HUES48 (cell line): ENCODE data around the gene IDUA.
"Not testable (repeated sequence)": the region's sequence is repeated elsewhere in the genome, so short reads cannot be mapped to it uniquely, and the experiment has no call there.

Experiments used
- H3K27ac ChIP-seq: one replicate; pipeline ENCODE4 v1.7.0; 2013; ENCODE audit warnings: low read depth, low read length, inconsistent platforms
- H3K27me3 ChIP-seq: 2 replicates; pipeline ENCODE4 v1.6.1; 2013; ENCODE audit warnings: mild to moderate bottlenecking, low read length; ENCODE audit not compliant: control insufficient read depth, insufficient read depth
- H3K36me3 ChIP-seq: 2 replicates; pipeline ENCODE4 v1.6.1; 2013; ENCODE audit warnings: low read length; ENCODE audit not compliant: control insufficient read depth, insufficient read depth
- H3K4me1 ChIP-seq: 2 replicates; pipeline ENCODE4 v1.6.1; 2013; ENCODE audit warnings: mild to moderate bottlenecking, low read length; ENCODE audit not compliant: control insufficient read depth, insufficient read depth
- H3K4me3 ChIP-seq: 2 replicates; pipeline ENCODE4 v1.5.1; 2013; ENCODE audit warnings: mild to moderate bottlenecking, low read depth, low read length
- H3K9ac ChIP-seq: 2 replicates; pipeline ENCODE4 v1.6.1; 2013; ENCODE audit warnings: mild to moderate bottlenecking, low read depth, low read length, moderate library complexity
- H3K9me3 ChIP-seq: 2 replicates; pipeline ENCODE4 v1.6.1; 2013; ENCODE audit warnings: low read length; ENCODE audit not compliant: control insufficient read depth, insufficient read depth

IDUA gene

GRCh38 chr4:1041147-1041935, 54.5 kb downstream of the IDUA start:
- peaks cover 23% of the 10 kb centered on the region; the same call in 1 of the 2 replicates for H3K27me3 ChIP-seq
- no peaks in the 10 kb centered on the region for H3K36me3 ChIP-seq
- H3K4me1 ChIP-seq, result peaks cover 5% of the 10 kb centered on the region; the same call in 1 of the 2 replicates
- no peak overlapping the region for H3K9ac ChIP-seq
- peak overlapping the region; percentile 40 for H3K27ac ChIP-seq
- no peak overlapping the region for H3K4me3 ChIP-seq
- H3K9me3 ChIP-seq, result no peaks in the 10 kb centered on the region

- Histone ChIP-seq H3K4me3 (no peak overlapping the region), H3K27ac (peak overlapping the region; percentile 40), H3K9me3 (no peaks in the 10 kb centered on the region), H3K9ac (no peak overlapping the region), H3K36me3 (no peaks in the 10 kb centered on the region), H3K27me3 (peaks cover 23% of the 10 kb centered on the region; the same call in 1 of the 2 replicates), H3K4me1 (peaks cover 5% of the 10 kb centered on the region; the same call in 1 of the 2 replicates)
These were observed 55.1 kb downstream of the IDUA start for GRCh38 chr4:1041936-1042330.

GRCh38 chr4:1042352-1043055, 55.7 kb downstream of the IDUA start:
- Histone ChIP-seq H3K36me3 (no peaks in the 10 kb centered on the region), H3K9me3 (no peaks in the 10 kb centered on the region), H3K4me1 (peaks cover 5% of the 10 kb centered on the region; the same call in 1 of the 2 replicates), H3K27me3 (peaks cover 23% of the 10 kb centered on the region; the same call in 1 of the 2 replicates), H3K4me3 (no peak overlapping the region), H3K9ac (no peak overlapping the region), H3K27ac (no peak overlapping the region)

- H3K9ac ChIP-seq, result no peak overlapping the region
- H3K9me3 ChIP-seq, result no peaks in the 10 kb centered on the region
- H3K4me1 ChIP-seq, result peaks cover 5% of the 10 kb centered on the region; the same call in 1 of the 2 replicates
- no peak overlapping the region for H3K4me3 ChIP-seq
- peaks cover 23% of the 10 kb centered on the region; the same call in 1 of the 2 replicates for H3K27me3 ChIP-seq
- H3K27ac ChIP-seq, result peak overlapping the region; percentile 78
- no peaks in the 10 kb centered on the region for H3K36me3 ChIP-seq
These were observed 56.3 kb downstream of the IDUA start for GRCh38 chr4:1043162-1043561.

GRCh38 chr4:1043651-1044468, 57.0 kb downstream of the IDUA start:
- H3K27ac ChIP-seq, result peak overlapping the region; percentile 82
- H3K9me3 ChIP-seq, result no peaks in the 10 kb centered on the region
- H3K9ac ChIP-seq, result no peak overlapping the region; the same call in 1 of the 2 replicates
- peaks cover 5% of the 10 kb centered on the region; the same call in 1 of the 2 replicates for H3K4me1 ChIP-seq
- no peaks in the 10 kb centered on the region for H3K36me3 ChIP-seq
- no peak overlapping the region for H3K4me3 ChIP-seq
- peaks cover 23% of the 10 kb centered on the region; the same call in 1 of the 2 replicates for H3K27me3 ChIP-seq

GRCh38 chr4:1044469-1045192, 57.8 kb downstream of the IDUA start:
- Histone ChIP-seq H3K9me3 (no peaks in the 10 kb centered on the region), H3K9ac (no peak overlapping the region; the same call in 1 of the 2 replicates), H3K4me3 (no peak overlapping the region), H3K4me1 (peaks cover 5% of the 10 kb centered on the region; the same call in 1 of the 2 replicates), H3K27me3 (peaks cover 23% of the 10 kb centered on the region; the same call in 1 of the 2 replicates), H3K36me3 (no peaks in the 10 kb centered on the region), H3K27ac (peak overlapping the region; percentile 82)

- Histone ChIP-seq H3K9me3 (no peaks in the 10 kb centered on the region), H3K27me3 (peaks cover 23% of the 10 kb centered on the region; the same call in 1 of the 2 replicates), H3K36me3 (no peaks in the 10 kb centered on the region), H3K27ac (no peak overlapping the region), H3K4me3 (no peak overlapping the region), H3K9ac (no peak overlapping the region), H3K4me1 (peaks cover 5% of the 10 kb centered on the region; the same call in 1 of the 2 replicates)
These were observed 58.4 kb downstream of the IDUA start for GRCh38 chr4:1045193-1045594.

GRCh38 chr4:1045595-1046201, 58.9 kb downstream of the IDUA start:
- peaks cover 23% of the 10 kb centered on the region; the same call in 1 of the 2 replicates for H3K27me3 ChIP-seq
- H3K9ac ChIP-seq, result no peak overlapping the region
- H3K27ac ChIP-seq, result no peak overlapping the region
- H3K36me3 ChIP-seq, result no peaks in the 10 kb centered on the region
- no peak overlapping the region for H3K4me3 ChIP-seq
- no peaks in the 10 kb centered on the region for H3K9me3 ChIP-seq
- H3K4me1 ChIP-seq, result peaks cover 5% of the 10 kb centered on the region; the same call in 1 of the 2 replicates

- H3K27me3 ChIP-seq, result peaks cover 23% of the 10 kb centered on the region; the same call in 1 of the 2 replicates
- not testable (repeated sequence) for H3K4me1 ChIP-seq, H3K27ac ChIP-seq
These were observed 59.8 kb downstream of the IDUA start for GRCh38 chr4:1046581-1047011.

More at GRCh38 chr4:1046581-1047011, 59.8 kb downstream of the IDUA start:
- not testable (repeated sequence) for H3K9me3 ChIP-seq, H3K9ac ChIP-seq, H3K36me3 ChIP-seq
- H3K4me3 ChIP-seq, result peak overlapping the region; percentile 35; the same call in 1 of the 2 replicates
